Neuronal stem cell (in vitro differentiated cells): ENCODE data around the gene SMARCC2.

Experiments used
- DNase-seq: peaks from one replicate; pipeline ENCODE4 v3.0.0-alpha.2; 2013; ENCODE audit warnings: low spot score
- H2AFZ ChIP-seq: one replicate; pipeline ENCODE4 v1.6.1; 2013; ENCODE audit warnings: mild to moderate bottlenecking, low read length, inconsistent platforms
- H2AK5ac ChIP-seq: 2 replicates; pipeline ENCODE4 v1.6.1; 2013; ENCODE audit warnings: low read depth, mild to moderate bottlenecking, inconsistent platforms, low read length, moderate library complexity, mixed read lengths
- H2BK120ac ChIP-seq: 2 replicates; pipeline ENCODE4 v1.6.1; 2013; ENCODE audit warnings: low read depth, mild to moderate bottlenecking, inconsistent platforms, low read length, moderate library complexity, mixed read lengths
- H2BK12ac ChIP-seq: one replicate; pipeline ENCODE4 v1.6.1; 2013; ENCODE audit warnings: low read length, inconsistent platforms
- H2BK15ac ChIP-seq: 2 replicates; pipeline ENCODE4 v1.6.1; 2013; ENCODE audit warnings: mild to moderate bottlenecking, low read length, inconsistent platforms, mixed read lengths
- H2BK5ac ChIP-seq: one replicate; pipeline ENCODE4 v1.6.1; 2013; ENCODE audit warnings: inconsistent platforms, mild to moderate bottlenecking, low read length, moderate library complexity
- H3K14ac ChIP-seq: one replicate; pipeline ENCODE4 v1.6.1; 2013; ENCODE audit warnings: low read length, inconsistent platforms
- H3K18ac ChIP-seq: 2 replicates; pipeline ENCODE4 v1.6.1; 2013; ENCODE audit warnings: low read length, inconsistent platforms
- H3K23ac ChIP-seq: 2 replicates; pipeline ENCODE4 v1.6.1; 2013; ENCODE audit warnings: low read depth, mild to moderate bottlenecking, mixed read lengths, low read length, inconsistent platforms; ENCODE audit not compliant: poor library complexity
- H3K27ac ChIP-seq: replicated peaks from 3 replicates; pipeline ENCODE4 v1.5.1; 2013; ENCODE audit warnings: low read length, inconsistent platforms
- H3K27me3 ChIP-seq, 3 experiments: 2 replicates each; pipeline ENCODE4 v1.6.1; 2013; ENCODE audit warnings: low read length in 3 of 3, mild to moderate bottlenecking in 2 of 3, inconsistent platforms in 1 of 3, low read depth in 1 of 3, mixed read lengths in 1 of 3, moderate library complexity in 1 of 3; ENCODE audit not compliant: control insufficient read depth in 3 of 3, insufficient read depth in 3 of 3
- H3K36me3 ChIP-seq, 2 donors: replicated peaks in 1 of 2; 2 replicates each; pipeline ENCODE4 v1.6.1; 2013; ENCODE audit warnings: low read length in 2 of 2; ENCODE audit not compliant: control insufficient read depth in 2 of 2, insufficient read depth in 2 of 2
- H3K4ac ChIP-seq: 2 replicates; pipeline ENCODE4 v1.6.1; 2013; ENCODE audit warnings: inconsistent platforms, mild to moderate bottlenecking, low read length, moderate library complexity
- H3K4me1 ChIP-seq, 2 donors: 1 replicate in 1 of 2; 2 replicates in 1 of 2; pipeline ENCODE4 v1.6.1; 2013; ENCODE audit warnings: low read length in 2 of 2, low read depth in 1 of 2; ENCODE audit not compliant: control insufficient read depth in 2 of 2, insufficient read depth in 1 of 2
- H3K4me2 ChIP-seq: one replicate; pipeline ENCODE4 v1.6.1; 2013; ENCODE audit warnings: mild to moderate bottlenecking, low read length, inconsistent platforms; ENCODE audit not compliant: insufficient read depth, poor library complexity, severe bottlenecking
- H3K4me3 ChIP-seq, 2 donors: 2 replicates each; pipeline ENCODE4 v1.5.1; 2013; ENCODE audit warnings: low read length in 2 of 2, mild to moderate bottlenecking in 2 of 2, inconsistent platforms in 1 of 2, moderate library complexity in 1 of 2
- H3K79me1 ChIP-seq: one replicate; pipeline ENCODE4 v1.6.1; 2013; ENCODE audit warnings: low read depth, mild to moderate bottlenecking, inconsistent platforms, low read length, moderate library complexity
- H3K9ac ChIP-seq: one replicate; pipeline ENCODE4 v1.6.1; 2013; ENCODE audit warnings: mild to moderate bottlenecking, low read depth, low read length, inconsistent platforms; ENCODE audit not compliant: poor library complexity
- H3K9me3 ChIP-seq, 2 donors: replicated peaks in 1 of 2; 2 replicates each; pipeline versions ENCODE3 to v1.6.1; 2013; ENCODE audit warnings: low read length in 2 of 2, mild to moderate bottlenecking in 2 of 2, inconsistent platforms in 1 of 2, low read depth in 1 of 2, mixed read lengths in 1 of 2, moderate library complexity in 1 of 2; ENCODE audit not compliant: control insufficient read depth in 2 of 2, insufficient read depth in 1 of 2
- H4K8ac ChIP-seq: one replicate; pipeline ENCODE4 v1.6.1; 2013; ENCODE audit warnings: low read depth, mild to moderate bottlenecking, inconsistent platforms, low read length, moderate library complexity
- H4K91ac ChIP-seq: one replicate; pipeline ENCODE4 v1.6.1; 2013; ENCODE audit warnings: low read length, low read depth, mild to moderate bottlenecking, inconsistent platforms; ENCODE audit not compliant: poor library complexity
- WGBS, 2 donors: extraction: QIAGEN DNeasy Blood & Tissue Kit; methylation state at CpG; one replicate each; pipeline ENCODE4 v1.1.7; 2013; ENCODE audit warnings: missing lambda C conversion rate in 2 of 2, mixed read lengths in 1 of 2; ENCODE audit not compliant: insufficient read length in 2 of 2, insufficient replicate concordance in 1 of 2; ENCODE audit errors: extremely low coverage in 2 of 2; 5-methylcytosine and 5-hydroxymethylcytosine counted together

SMARCC2 gene

GRCh38 chr12:56164345-56164729, 24.9 kb downstream of the SMARCC2 start:
- H2BK15ac ChIP-seq: no peak overlapping the region
- no peak overlapping the region for H3K4me2 ChIP-seq
- no peaks in the 10 kb centered on the region for H3K27me3 ChIP-seq
- no peak overlapping the region for H2BK5ac ChIP-seq
- no peak overlapping the region for H2BK12ac ChIP-seq
- no peak overlapping the region for H3K9ac ChIP-seq
- H2AFZ ChIP-seq: no peak overlapping the region
- no peak overlapping the region for H3K18ac ChIP-seq
- WGBS, 2 donors: no CpG with 5 or more reads among the region's 17 CpGs
- H4K8ac ChIP-seq: no peak overlapping the region
- peaks cover 3% of the 10 kb centered on the region for H3K79me1 ChIP-seq
- peaks cover 51 to 98% of the 10 kb centered on the region in 2 donors for H3K36me3 ChIP-seq
- H3K14ac ChIP-seq: no peak overlapping the region
- DNase-seq: no peak
- no peak overlapping the region for H2BK120ac ChIP-seq
- H2AK5ac ChIP-seq: no peak overlapping the region
- peaks cover 25 to 36% of the 10 kb centered on the region in 2 donors for H3K4me1 ChIP-seq
- H3K9me3 ChIP-seq: no peaks in the 10 kb centered on the region
- H3K23ac ChIP-seq: no peak overlapping the region
- H3K27ac ChIP-seq: no peak overlapping the region
- H4K91ac ChIP-seq: no peak overlapping the region
- no peak overlapping the region for H3K4me3 ChIP-seq
- H3K4ac ChIP-seq: no peak overlapping the region

DNA sequence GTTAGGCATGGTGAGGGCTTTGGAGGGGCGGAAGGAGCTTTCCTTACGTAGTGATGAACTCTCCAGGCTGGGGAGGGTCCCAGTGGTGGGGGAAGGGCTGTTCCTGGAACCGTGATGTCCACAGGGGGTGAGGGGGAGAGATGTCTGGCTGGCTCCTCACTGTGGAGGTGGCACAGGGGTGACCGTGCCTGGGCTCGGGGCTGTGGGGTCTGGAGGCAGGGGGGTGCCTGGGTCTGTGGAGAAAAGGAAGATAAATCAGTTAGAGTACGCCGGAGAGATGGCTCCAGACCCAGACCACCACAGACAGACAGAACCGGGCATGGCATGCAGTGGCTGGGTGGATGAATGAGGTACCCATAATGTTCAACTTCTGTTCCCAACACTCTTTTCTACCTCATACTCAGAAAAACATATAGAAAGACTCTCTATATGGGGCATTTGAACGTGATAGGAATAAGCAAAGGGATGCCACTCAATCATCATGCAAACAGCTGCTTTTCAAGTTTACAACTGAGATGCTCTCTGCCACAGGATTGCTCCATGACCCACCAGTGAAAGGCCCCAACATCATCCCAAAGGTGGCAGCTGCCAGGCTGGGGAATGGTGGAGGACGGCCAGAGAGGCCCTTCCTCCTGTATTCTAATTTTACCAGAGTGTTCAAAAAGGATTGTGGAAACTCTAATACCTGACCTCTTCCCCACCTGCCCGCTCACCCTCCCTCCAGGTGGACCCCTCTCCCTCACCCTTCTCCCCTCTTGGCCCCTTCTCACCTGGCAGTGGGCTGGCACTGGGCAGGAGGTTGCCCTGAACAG, 25.5 kb downstream of the SMARCC2 start:
- H3K4me2 ChIP-seq: no peak overlapping the region
- H3K79me1 ChIP-seq: peaks cover 3% of the 10 kb centered on the region
- H2AK5ac ChIP-seq: no peak overlapping the region
- no peak overlapping the region for H3K23ac ChIP-seq
- H3K9me3 ChIP-seq: no peaks in the 10 kb centered on the region
- H3K4ac ChIP-seq: no peak overlapping the region
- H3K4me3 ChIP-seq: no peak overlapping the region
- no CpG with 5 or more reads among the region's 11 CpGs for WGBS, 2 donors
- H3K36me3 ChIP-seq: peaks cover 49 to 95% of the 10 kb centered on the region in 2 donors
- no peaks in the 10 kb centered on the region for H3K27me3 ChIP-seq
- no peak for DNase-seq
- no peak overlapping the region for H3K9ac ChIP-seq
- no peak overlapping the region for H3K18ac ChIP-seq
- H3K27ac ChIP-seq: no peak overlapping the region
- no peak overlapping the region for H2BK15ac ChIP-seq
- no peak overlapping the region for H4K8ac ChIP-seq
- H4K91ac ChIP-seq: no peak overlapping the region
- H3K4me1 ChIP-seq: peaks cover 25 to 37% of the 10 kb centered on the region in 2 donors
- no peak overlapping the region for H2BK12ac ChIP-seq
- no peak overlapping the region for H2AFZ ChIP-seq
- H2BK5ac ChIP-seq: no peak overlapping the region
- no peak overlapping the region for H3K14ac ChIP-seq
- H2BK120ac ChIP-seq: no peak overlapping the region

- WGBS, 2 donors: no CpG with 5 or more reads among the region's 11 CpGs
- DNase-seq: no peak
- no peak overlapping the region for H4K8ac ChIP-seq
- H3K79me1 ChIP-seq: peaks cover 3% of the 10 kb centered on the region
- no peak overlapping the region for H2BK12ac ChIP-seq
- H3K23ac ChIP-seq: no peak overlapping the region
- no peak overlapping the region for H3K4me2 ChIP-seq
- H4K91ac ChIP-seq: no peak overlapping the region
- no peak overlapping the region for H2BK120ac ChIP-seq
- no peaks in the 10 kb centered on the region for H3K9me3 ChIP-seq
- H3K4me3 ChIP-seq: no peak overlapping the region
- no peak overlapping the region for H2BK15ac ChIP-seq
- H3K27ac ChIP-seq: peak overlapping the region; percentile 67
- H3K14ac ChIP-seq: no peak overlapping the region
- no peak overlapping the region for H3K4ac ChIP-seq
- peaks cover 44 to 84% of the 10 kb centered on the region in 2 donors for H3K36me3 ChIP-seq
- no peak overlapping the region for H3K9ac ChIP-seq
- no peak overlapping the region for H2BK5ac ChIP-seq
- H3K27me3 ChIP-seq: no peaks in the 10 kb centered on the region
- H3K4me1 ChIP-seq: peaks cover 25 to 37% of the 10 kb centered on the region in 2 donors
- H3K18ac ChIP-seq: no peak overlapping the region
- H2AFZ ChIP-seq: no peak overlapping the region
- no peak overlapping the region for H2AK5ac ChIP-seq
Observed at GRCh38 chr12:56162468-56163290, 26.6 kb downstream of the SMARCC2 start.
